Measurements from ENCODE around the gene MAP3K12.
A peak's percentile ranks its signal among the peaks of the same experiment; 100 is the strongest.
"Not testable (repeated sequence)": the region's sequence is repeated elsewhere in the genome, so short reads cannot be mapped to it uniquely, and the experiment has no call there.

The MAP3K12 gene

DNA sequence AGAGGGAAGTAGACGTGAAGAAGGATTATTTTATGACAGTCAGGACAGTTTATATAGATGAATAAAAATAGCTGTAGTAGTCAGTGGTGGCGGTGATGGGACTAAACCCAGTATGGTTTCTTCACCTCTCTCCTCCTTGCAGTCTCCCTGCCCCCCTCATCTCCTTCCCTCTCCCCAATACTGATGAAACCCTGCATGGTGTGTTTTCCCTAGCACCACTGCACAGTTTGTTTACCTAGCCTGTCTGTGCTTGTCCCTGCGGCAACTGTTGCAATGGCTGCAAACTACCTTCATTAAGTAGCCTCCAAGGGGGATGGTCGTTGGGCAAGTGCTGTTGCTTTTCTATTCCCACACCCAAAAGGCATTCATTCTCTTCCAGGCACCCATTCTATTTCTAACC lies 32.6 kb downstream of the MAP3K12 start:
- DNase-seq: no peak

DNA sequence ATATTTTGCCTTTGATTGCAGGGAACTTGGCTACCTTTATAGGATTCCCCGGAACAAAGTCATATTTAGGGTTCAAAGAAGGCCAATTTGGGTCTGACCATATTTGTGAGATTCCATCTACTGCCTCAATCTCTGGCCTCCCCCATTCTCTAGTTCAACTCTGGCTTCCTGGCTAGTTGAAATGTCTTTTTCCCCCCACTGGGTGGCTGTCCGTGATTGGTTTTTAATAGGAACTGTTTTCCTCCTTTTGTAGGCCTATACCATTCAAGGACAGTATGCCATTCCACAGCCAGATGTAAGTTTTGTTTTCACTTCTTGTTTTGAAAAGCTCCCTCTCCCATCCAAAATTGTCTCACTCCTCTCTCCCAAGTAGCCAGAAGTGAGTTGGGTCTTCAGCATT lies 33.6 kb downstream of the MAP3K12 start:
- DNase-seq: no peak

DNA sequence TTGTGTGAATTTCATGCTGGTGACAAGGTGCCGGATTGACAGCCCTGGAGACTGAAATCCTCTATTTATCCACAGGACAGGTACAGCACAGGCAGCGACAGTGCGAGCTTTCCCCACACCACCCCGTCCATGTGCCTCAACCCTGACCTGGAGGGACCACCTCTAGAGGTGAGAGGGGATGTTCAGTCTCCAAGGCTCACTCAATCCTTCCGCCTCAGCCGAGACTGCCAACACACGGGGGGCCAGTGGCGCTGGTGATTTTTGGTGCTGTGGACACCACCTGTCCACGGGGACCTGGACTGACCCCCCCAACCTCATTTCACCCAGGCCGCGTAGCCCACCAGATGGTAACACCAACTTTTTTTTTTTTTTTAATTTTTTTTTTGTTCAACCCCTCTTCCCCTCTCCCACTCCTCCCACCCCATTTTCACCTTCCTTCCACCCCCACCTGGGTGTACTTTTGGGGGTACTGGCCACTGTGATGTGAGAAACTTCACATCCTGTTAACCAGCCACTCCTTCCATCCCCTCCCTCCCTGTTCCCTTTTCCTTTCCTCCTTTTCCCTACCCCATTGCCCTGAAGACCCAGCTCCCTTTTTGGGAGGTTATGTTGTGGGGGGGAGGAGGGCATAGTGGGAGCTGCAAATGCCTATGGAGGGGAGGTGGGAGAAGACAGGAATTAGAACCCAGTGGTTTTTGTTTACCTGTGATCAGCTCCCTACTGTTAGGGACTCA lies 34.4 kb downstream of the MAP3K12 start:
- DNase-seq: no peak

DNA sequence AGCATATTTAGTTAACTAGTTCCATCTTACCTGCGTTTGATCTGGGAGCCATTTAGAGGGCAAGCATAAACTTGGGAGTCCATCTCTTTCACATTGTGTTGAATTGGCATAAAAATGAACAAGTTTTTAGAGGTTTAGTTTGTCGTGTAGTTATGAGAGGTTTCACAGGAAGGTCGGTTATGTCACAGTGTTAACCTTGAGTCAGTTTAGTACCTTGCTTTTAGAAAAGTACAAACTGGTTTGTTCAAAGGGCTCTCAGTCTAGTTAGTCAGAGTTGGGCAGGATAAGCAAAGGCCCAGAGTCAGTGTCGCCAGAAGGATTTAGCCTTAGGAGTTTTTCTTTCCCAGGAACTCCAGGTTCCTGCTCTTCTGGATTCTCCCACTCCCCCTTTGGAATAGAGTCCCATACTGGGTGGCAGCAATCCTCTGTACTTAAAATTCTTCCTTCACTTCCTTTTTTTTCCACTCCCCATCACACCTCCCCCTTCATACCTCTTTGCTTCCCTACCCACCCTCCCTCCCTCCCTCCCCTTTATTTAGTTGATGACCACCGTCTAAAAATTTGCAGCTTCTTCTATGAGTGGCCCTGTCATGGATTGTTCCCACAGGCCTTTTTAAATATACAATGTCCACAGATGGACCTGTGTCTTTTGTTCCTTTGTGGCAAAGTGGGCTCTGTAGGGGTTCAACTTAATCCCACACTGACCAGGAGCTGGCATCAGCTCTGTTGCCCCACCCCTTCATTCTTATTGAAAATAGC lies 35.3 kb downstream of the MAP3K12 start:
- no peak for DNase-seq

DNA sequence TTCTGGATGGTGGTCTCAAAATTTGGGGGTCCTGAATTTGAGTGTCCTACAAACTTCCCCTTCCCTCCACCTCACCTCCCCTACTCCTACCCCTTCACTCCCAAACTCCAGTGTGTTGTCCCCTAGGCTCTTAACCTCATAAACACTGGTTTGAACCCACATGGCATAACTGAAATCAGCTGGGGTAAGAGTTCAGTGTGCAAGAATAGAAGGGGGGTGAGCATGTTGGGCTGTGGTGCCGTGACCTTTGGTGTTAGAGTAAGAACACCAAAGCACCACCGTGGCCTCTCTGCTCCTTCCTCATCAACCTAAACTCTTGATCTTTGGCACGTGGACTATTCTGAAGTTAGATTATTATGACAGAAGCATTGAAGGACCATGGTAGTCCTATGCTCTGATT lies 36.3 kb downstream of the MAP3K12 start:
- DNase-seq: no peak

DNA sequence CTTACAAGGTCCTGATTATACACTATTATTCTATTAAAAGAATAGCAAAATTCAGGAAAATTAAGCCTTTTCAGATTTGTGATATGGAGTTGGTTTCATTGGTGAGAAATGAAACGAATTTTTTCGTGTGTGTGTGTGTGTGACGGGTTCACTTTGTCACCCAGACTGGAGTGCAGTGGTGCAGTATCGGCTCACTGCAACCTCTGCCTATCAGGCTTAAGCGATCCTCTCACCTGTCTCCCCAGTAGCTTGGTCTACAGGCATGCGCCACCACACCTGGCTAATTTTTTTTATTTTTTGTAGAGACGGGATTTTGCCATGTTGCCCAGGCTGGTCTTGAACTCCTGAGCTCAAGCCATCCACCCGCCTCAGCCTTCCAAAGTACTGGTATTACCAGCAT lies 37.7 kb downstream of the MAP3K12 start:
- DNase-seq: no peak

DNA sequence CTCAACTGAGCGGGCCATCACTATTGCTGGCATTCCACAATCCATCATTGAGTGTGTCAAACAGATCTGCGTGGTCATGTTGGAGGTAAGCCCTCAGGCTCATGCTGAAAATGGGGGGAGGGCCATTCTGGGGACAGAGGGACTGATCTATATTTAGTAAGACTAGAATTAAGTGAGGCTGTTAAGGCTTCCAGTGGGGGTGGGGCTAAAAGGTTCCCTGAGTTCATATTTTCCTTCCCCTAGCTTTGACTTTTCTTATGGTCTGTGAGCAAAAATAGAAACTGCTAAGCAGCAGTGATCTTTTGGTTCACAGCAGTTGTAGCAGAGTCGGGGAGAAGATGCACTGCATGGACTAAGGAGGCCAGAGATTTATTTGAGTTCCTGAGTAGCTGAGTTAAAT lies 38.2 kb downstream of the MAP3K12 start:
- no peak for DNase-seq

DNA sequence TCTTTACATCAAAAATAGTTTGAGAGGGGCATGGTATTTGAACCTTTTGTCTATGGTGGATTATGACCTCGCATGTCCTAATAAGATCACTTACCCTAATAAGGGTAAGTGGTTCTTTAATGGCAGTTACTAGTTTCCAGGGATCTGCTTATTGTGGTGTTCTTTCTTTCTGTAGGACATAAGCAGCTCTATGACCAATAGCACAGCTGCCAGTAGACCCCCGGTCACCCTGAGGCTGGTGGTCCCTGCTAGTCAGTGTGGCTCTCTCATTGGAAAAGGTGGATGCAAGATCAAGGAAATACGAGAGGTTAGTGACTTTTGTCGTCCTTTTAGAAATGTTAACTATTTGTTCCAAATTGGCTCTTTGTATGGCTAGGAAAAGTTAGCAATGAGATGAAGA lies 40.2 kb downstream of the MAP3K12 start:
- DNase-seq: no peak

DNA sequence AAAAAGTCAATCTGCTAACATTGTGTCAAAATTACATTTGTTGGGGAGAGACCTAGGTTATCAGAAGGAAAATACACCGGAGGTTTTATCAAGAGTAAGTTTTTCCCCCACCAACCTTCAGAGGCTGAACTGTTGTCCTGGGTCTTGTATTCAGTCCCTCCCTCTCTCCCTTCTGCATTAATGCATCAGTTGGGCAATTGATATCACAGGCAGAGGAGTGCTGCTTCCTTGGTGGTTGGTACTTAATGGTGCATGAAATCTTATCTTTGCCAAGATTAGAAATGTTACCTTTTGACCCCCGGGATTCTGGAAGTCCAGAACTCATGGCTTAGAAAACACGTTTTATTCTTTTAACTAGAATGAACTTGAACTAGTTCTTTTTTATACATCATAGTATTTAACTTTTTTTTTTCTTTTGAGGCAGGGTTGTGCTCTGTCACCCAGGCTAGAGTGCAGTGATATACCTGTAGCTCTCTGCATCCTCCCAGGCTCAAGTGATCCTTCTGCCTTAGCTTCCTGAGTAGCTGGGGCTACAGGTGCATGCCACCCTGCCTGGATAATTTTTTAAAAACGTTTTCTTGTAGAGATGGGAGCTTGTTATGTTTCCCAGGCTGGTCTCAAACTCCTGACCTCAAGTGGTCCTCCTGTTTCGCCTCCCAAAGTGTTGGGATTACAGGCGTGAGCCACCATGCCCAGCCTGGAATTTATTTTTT lies 42.4 kb downstream of the MAP3K12 start:
- DNase-seq: no peak

DNA sequence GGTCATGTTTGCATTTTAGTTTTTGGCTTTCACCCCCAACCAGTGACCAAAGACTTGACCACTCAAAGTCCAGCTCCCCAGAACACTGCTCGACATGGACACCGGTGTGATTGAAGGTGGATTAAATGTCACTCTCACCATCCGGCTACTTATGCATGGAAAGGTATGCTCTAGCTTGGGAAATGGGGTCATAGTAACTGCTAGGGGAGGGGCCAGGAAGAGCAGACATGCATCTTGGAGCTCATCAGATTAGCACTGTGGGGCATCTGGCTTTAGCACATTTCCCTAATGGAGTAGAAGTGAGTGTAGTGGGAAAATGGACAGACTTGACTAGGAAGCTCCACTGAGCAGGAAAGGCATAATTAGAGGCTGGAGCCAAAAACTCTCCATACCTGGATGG lies 44.6 kb downstream of the MAP3K12 start:
- DNase-seq: no peak

DNA sequence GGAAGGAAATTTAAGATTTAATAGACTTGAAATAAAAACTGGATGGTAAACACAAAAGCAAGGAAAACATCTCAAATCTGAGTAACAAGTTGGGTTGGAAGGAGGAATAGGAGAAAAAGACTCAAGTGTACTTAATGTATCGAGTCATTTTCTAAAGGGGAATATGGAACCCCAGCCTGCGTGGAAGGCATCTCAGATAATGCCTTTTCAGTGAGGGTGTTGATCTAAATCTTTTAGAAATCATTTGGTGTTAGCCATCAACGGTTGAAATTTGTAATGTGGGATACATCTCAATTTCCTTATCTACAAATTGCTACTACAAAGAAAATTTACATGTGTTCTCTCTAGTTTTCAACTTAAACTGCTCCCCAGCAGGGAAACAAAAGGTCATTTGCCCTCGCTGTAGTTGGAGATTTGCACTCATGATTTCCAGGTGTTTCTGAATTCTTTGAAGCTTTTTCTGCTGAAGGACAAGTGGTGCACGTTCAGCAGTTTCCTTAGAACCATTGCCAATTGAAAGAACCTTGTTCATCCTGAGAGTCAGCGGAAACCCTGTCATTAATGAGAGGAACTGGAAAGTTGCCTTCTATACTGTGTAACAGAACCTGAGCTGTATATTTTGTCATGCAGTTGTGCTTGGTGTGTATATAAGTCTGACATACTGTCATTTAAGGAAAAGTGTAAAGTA lies 45.2 kb downstream of the MAP3K12 start:
- no peak for DNase-seq

DNA sequence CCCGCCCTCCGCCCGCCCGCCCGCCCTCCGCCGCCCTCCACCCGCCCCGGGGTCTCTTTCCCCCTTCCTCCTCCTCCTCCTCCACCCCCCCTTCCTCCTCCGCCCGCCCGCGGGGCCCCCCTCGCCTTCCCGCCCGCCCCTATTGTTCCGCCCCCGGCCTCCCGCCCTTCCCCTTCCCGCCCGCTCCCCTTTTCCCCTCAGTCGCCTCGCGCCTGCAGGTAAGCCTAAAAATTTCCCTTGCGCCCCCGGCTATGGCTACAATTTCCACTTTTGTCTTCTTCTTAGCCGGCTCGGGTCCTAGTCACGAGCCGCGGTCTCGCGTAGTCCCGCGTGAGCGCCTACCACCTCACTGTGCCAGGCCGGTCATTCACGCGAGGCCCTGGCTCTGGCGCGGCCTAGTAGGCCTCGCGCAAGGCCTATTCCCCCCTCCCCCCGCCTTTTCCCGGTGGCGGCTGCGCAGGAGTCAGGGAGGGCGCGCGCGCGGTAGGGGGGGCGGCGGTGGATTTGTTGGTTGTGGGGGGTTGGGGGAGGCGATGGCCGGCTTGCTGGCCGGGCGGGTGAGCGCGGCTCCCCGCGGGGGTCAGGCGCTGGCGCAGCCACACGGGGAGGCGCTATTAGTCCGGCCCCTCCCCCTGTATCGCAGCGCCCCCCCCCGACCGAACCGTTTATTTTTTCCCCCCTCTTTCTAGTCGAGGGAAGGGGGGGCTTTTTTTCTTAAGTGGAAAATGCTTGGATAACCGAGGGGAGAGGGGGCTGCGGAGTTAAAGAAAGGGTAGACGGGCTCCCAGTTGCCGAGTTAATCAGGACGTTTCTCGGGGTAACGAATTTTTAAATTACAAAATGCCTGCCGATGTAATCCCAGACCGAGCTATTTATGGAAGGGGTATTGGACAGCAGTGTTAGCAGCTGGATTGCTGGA lies 46.8 kb downstream of the MAP3K12 start:
- peak; percentile 74 for DNase-seq

DNA sequence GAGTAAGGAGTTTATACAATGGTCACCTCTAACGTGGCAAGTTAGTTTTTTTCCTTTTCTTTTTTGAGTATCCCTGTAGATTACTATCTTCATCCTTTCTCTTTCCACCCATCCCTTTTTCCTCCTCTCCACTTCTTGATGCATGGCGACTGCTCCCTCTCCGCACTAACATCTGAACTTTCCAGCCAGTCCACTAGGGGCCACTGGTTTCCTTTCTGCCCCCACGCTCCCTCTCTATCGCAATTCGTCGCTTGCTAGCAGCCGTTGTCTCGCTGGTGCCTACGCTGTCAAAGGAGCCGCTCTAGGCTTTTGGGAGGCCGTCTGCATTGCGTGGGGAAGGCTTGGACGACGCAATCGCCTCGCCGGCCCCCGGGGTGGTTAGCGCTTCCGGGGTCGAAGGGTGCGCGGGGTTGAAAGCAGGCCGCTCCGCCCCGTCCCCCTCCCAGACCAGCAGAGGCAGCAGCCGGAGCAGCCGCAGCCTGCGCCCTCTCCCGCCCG lies 47.5 kb downstream of the MAP3K12 start, which contains the start of gene PCBP2:
Gene PCBP2 (plus strand): TSS at position 442 of the 498 bp plus-strand sequence. CDS start 2,699 bp downstream, outside the sequence.
- peak; percentile 96 for DNase-seq

DNA sequence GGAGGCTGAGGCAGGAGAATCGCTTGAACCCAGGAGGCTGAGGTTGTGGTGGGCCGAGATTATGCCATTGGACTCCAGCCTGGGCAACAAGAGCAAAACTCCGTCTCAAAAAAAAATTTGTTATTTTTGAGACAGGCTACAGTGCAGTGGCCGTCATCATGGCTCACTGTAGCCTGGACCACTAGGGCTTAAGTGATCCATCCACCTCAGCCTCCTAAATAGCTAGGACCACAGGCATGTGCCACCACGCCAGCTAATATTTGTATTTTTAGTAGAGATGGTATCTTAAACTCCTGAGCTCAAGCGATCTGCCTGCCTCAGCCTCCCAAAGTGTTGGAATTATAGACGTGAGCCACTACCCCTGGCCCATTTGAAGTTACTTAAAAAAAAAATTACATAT lies 48.3 kb downstream of the MAP3K12 start:
- no peak for DNase-seq

DNA sequence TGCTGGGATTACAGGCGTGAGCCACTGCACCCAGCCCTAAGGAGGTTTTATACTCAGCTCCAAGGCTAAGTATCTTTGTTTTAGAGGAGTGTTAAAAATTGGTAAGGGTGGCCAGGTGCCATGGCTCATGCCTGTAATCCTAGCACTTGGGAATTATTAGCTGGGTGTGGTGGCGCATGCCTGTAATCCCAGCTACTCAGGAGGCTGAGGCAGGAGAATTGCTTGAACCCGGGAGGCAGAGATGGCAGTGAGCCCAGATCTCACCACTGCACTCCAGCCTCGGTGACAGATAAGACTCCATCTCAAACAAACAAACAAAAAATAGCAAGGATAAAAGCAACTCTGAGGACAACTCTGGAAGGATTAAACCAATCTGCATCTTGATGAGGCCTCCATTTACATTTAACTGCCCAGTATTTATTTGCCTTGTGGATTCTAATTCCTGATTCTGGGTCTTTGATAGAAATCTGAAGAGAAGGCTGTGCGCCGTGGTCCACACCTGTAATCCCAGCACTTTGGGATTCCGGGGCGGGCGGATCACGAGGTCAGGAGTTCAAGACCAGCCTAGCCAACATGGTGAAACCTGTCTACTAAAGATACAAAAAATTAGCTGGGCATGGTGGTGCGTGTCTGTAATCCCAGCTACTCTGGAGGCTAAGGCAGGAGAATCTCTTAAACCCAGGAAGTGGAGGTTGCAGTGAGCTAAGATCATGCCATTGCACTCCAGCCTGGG lies 54.5 kb downstream of the MAP3K12 start:
- DNase-seq: not testable (repeated sequence)

DNA sequence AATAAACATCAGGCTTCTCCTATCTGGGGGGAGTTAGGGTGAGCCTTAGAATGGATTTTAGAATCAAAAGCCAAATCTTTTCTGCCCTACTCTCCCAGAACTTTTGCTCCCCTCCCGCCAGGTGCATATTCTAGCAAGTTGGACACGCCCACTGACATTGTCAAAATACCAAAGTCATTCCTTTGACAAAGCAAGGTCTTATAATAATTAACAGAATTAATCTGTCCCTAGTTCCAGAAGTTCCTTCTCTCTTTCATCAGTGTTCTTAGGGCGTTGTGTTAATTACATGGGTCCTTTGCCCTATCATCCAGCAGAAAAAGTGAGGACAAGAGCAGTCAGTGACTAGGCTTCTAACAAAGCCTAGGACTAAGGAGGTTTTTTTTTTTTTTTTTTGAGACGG lies 55.3 kb downstream of the MAP3K12 start:
- no peak for DNase-seq

DNA sequence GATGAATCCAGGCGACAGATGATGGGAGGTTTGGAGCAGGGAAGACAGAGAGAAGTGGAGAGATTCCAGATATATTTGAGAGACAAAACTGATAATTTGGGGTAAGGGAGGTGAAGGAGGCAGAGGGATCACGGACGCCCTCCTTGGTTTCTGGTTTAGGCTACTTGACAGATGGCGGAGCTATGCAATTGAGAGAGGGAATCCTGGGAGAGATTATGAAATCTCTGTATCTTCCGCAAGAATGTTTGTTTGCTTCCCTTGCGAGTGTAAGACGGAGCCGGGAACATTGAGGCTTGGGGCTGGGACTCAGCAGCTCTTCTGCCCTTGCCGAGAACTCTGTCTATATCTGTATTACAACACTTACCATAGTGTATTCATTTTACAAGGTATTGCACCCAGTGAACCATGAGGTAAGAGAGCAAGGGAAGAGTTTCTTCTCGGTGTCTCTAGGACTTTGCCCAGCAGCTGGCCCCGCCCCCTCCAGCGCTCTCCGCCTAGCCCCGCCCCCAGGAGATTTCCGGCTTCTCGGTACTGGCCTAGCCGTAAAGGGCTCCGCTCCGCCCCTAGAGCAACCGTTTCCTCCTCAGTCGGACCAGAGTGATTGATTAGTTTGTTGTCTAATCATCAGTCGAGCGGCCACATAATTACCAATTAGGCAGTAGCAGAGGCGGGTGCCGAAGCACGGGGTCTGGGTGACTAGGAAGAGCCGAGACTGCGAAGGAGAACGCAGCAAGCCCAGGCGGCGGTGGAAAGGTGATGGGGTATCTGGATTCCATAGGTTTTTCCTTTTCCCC lies 58.0 kb downstream of the MAP3K12 start, which contains the start of gene PRR13:
Gene PRR13 (plus strand): TSS at position 695 of the 794 bp plus-strand sequence. CDS start 981 bp downstream, outside the sequence.
- peak; percentile 99 for DNase-seq

DNA sequence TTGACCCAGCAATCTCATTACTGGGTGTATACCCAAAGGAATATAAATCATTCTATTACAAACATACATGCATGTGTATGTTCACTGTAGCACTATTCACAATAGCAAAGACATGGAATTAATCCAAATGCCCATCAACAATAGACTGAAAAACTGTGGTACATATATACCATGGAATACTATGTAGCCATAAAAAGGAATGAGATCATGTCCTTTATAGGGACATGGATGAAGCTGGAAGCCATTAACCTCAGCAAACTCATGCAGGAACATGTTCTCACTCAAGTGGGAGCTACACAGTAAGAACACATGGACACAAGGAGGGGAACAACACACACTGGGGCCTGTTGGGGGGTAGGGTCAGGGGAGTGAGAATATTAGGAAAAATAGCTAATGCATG lies 59.7 kb downstream of the MAP3K12 start:
- DNase-seq: not testable (repeated sequence)

DNA sequence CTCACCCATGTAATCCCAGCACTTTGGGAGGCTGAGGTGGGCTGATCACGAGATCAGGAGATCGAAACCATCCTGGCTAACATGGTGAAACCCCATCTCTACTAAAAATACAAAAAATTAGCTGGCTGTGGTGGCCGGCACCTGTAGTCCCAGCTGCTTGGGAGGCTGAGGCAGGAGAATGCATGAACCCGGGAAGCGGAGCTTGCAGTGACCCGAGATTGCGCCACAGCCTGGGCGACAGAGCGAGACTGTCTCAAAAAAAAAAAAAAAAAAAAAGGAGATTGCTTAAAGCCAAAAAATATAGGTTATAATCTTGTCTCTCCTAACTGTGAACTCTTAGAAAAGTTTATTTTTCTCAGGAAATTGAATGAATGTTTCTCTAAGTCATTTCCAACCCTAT lies 63.9 kb downstream of the MAP3K12 start:
- DNase-seq: not testable (repeated sequence)

DNA sequence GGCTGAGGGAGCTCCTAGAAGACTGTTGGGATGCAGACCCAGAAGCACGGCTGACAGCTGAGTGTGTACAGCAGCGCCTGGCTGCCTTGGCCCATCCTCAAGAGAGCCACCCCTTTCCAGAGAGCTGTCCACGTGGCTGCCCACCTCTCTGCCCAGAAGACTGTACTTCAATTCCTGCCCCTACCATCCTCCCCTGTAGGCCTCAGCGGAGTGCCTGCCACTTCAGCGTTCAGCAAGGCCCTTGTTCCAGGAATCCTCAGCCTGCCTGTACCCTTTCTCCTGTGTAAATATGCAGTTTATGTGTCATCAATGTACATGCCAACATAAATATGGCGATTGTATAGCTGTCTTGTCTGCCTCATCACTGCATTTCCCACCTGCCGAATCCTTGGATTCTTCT lies 68.1 kb downstream of the MAP3K12 start:
- DNase-seq: no peak

Measured in stimulated activated CD4-positive, alpha-beta T cell treated with anti-CD3 and anti-CD28 coated beads, Interleukin-4, amount 100 ng/mL, for 1 hour (primary cell).